HG03066 (cell line): ENCODE results near the gene IDUA.
"Not testable (repeated sequence)": the region's sequence is repeated elsewhere in the genome, so short reads cannot be mapped to it uniquely, and the experiment has no call there.

Experiments used
- ATAC-seq: cut with Tn5 transposase; IDR thresholded peaks from one replicate; pipeline ENCODE4 v1.9.1; 2021; ENCODE audit warnings: low read depth; ENCODE audit not compliant: unreplicated experiment

The IDUA gene

GRCh38 chr4:999240-999863 lies 12.5 kb downstream of the IDUA start:
- ATAC-seq = not testable (repeated sequence)

GRCh38 chr4:999882-1000425 lies 13.1 kb downstream of the IDUA start:
- ATAC-seq = no peak

GRCh38 chr4:1000686-1001260 lies 13.9 kb downstream of the IDUA start:
- ATAC-seq = no peak

- ATAC-seq = no peak
Measured at GRCh38 chr4:1001561-1002130, 14.8 kb downstream of the IDUA start.

- ATAC-seq = no peak
Measured at GRCh38 chr4:1002131-1002630, 15.3 kb downstream of the IDUA start.

GRCh38 chr4:1002631-1003251 lies 15.9 kb downstream of the IDUA start:
- no peak for ATAC-seq

GRCh38 chr4:1003271-1004070 lies 16.6 kb downstream of the IDUA start:
- no peak for ATAC-seq

GRCh38 chr4:1004071-1004418 lies 17.2 kb downstream of the IDUA start:
- ATAC-seq = no peak

- ATAC-seq = no peak
Measured at GRCh38 chr4:1004557-1005485, 18.0 kb downstream of the IDUA start.

GRCh38 chr4:1006856-1007255 lies 20.0 kb downstream of the IDUA start:
- no peak for ATAC-seq

GRCh38 chr4:1008840-1009541 lies 22.1 kb downstream of the IDUA start:
- ATAC-seq = no peak

GRCh38 chr4:1009542-1010394 lies 22.9 kb downstream of the IDUA start:
- peak; percentile 38 for ATAC-seq

GRCh38 chr4:1010395-1011021 lies 23.7 kb downstream of the IDUA start:
- ATAC-seq = peak; percentile 13

- ATAC-seq = no peak
Measured at GRCh38 chr4:1011022-1011665, 24.3 kb downstream of the IDUA start, which contains the start of gene FGFRL1. FGFRL1 (plus strand) TSS chr4:1011626; CDS start chr4:1012486, 860 bp downstream.

GRCh38 chr4:1011666-1012033 lies 24.8 kb downstream of the IDUA start:
- no peak for ATAC-seq

GRCh38 chr4:1012034-1012739 lies 25.3 kb downstream of the IDUA start:
- ATAC-seq = no peak
